Omental fat pad (tissue), 4 donors: ENCODE data around the gene GPR84. TPM values are rescaled to one million over a fixed set of nuclear protein-coding genes. Genes with fewer than 3 reads are reported as not detected.

ENCODE experiments used
- ATAC-seq: fragments of 150-250 bp; one replicate; pipeline ENCODE4 v1.9.1; 2016; ENCODE audit warnings: mild to moderate bottlenecking, moderate library complexity; ENCODE audit not compliant: low FRiP score
- DNase-seq: peaks from one replicate; pipeline ENCODE4 v3.0.0-alpha.2; 2019; ENCODE audit warnings: low spot score
- CTCF ChIP-seq, 3 donors: fragments of 450-650 bp; IDR thresholded peaks; one replicate each; pipeline ENCODE4 v1.5.1; 2016 to 2017; ENCODE audit warnings: antibody characterized with exemption in 3 of 3, mild to moderate bottlenecking in 3 of 3, moderate library complexity in 2 of 3
- total RNA-seq, 4 donors: library from RNA; depleted of rRNA; stranded (reverse); fragments of >200 nt; gene quantifications; one replicate each; pipeline ENCODE4 v1.1.0, GENCODE V29; 2016

Gene GPR84
- total RNA-seq, 4 donors from 2014 or later = 1.0 to 3.5 (median 2.9) TPM; not detected in 1

GRCh38 chr12:54352891-54353874, 11.1 kb downstream of the GPR84 start:
- no peak for TF ChIP-seq CTCF (IDR thresholded peaks at IDR 0.05)
- ATAC-seq (peak; percentile 52), DNase-seq (no peak)

- ATAC-seq = peak; percentile 57
- no peak for TF ChIP-seq CTCF (IDR thresholded peaks at IDR 0.05)
- DNase-seq = no peak
These were observed 12.2 kb downstream of the GPR84 start for GRCh38 chr12:54352022-54352531.

GRCh38 chr12:54351341-54351740, 12.9 kb downstream of the GPR84 start:
- no peak for ATAC-seq
- no peak for TF ChIP-seq CTCF (IDR thresholded peaks at IDR 0.05)

GRCh38 chr12:54350743-54351142, 13.5 kb downstream of the GPR84 start:
- DNase-seq = no peak
- no peak for ATAC-seq
- TF ChIP-seq CTCF (IDR thresholded peaks at IDR 0.05) = no peak

More at GRCh38 chr12:54351341-54351740, 12.9 kb downstream of the GPR84 start:
- no peak for DNase-seq

- ATAC-seq (no peak), DNase-seq (no peak)
- TF ChIP-seq CTCF (IDR thresholded peaks at IDR 0.05) = no peak
These were observed 14.6 kb downstream of the GPR84 start for GRCh38 chr12:54349679-54350078.

- no peak for TF ChIP-seq CTCF (IDR thresholded peaks at IDR 0.05)
- DNase-seq (no peak), ATAC-seq (no peak)
These were observed 15.2 kb downstream of the GPR84 start for GRCh38 chr12:54349036-54349435.
